H1 (cell line): ENCODE data around the gene LRP1-AS.

Experiments used
- CTCF ChIP-seq, 3 experiments: IDR thresholded peaks; 1 replicate in 2 of 3; 2 replicates in 1 of 3; pipeline versions ENCODE4 v1.5.1 to v1.6.1; 2011; ENCODE audit warnings: low read length in 3 of 3, mild to moderate bottlenecking in 3 of 3, inconsistent platforms in 2 of 3, low read depth in 1 of 3, moderate library complexity in 1 of 3; ENCODE audit not compliant: insufficient read depth in 1 of 3; ENCODE audit errors: control extremely low read depth in 1 of 3
- GABPA ChIP-seq: IDR thresholded peaks from 2 replicates; pipeline ENCODE4 v1.6.1; 2011; ENCODE audit warnings: mild to moderate bottlenecking, low read length, moderate library complexity, borderline replicate concordance; ENCODE audit not compliant: insufficient read depth
- JUND ChIP-seq: IDR thresholded peaks from 2 replicates; pipeline ENCODE4 v1.6.1; 2011; ENCODE audit warnings: mild to moderate bottlenecking, improper control_type of control experiment, low read length
- MAX ChIP-seq: IDR thresholded peaks from 2 replicates; pipeline ENCODE4 v1.6.1; 2012; ENCODE audit warnings: inconsistent platforms
- POLR2A ChIP-seq, 2 experiments: IDR thresholded peaks; 1 replicate in 1 of 2; 2 replicates in 1 of 2; pipeline ENCODE4 v1.6.1; 2011; ENCODE audit warnings: low read depth in 2 of 2, low read length in 2 of 2, mild to moderate bottlenecking in 2 of 2; ENCODE audit errors: control extremely low read depth in 1 of 2
- RAD21 ChIP-seq, 2 experiments: IDR thresholded peaks in 1 of 2; conservative IDR thresholded peaks in 1 of 2; 2 replicates each; pipeline ENCODE4 v1.6.1; 2011; ENCODE audit warnings: low read depth in 2 of 2, low read length in 2 of 2, improper control_type of control experiment in 1 of 2, inconsistent platforms in 1 of 2, mild to moderate bottlenecking in 1 of 2, moderate library complexity in 1 of 2
- YY1 ChIP-seq: IDR thresholded peaks from 2 replicates; pipeline ENCODE4 v1.6.1; 2011; ENCODE audit warnings: low read depth, mild to moderate bottlenecking, low read length

GRCh38 chr12:57104292-57104910, 43.0 kb downstream of the LRP1-AS start:
- TF ChIP-seq MAX (no peak), POLR2A (IDR thresholded peaks at IDR 0.05; ENCODE audit: control extremely low read depth in 1 of 2, low read depth in 2 of 2, low read length in 2 of 2) (no peak), RAD21 (IDR thresholded peaks at IDR 0.05 in 1 of 2, conservative IDR thresholded peaks at IDR 0.05 in 1 of 2; ENCODE audit: low read depth in 2 of 2, low read length in 2 of 2) (no peak), CTCF (IDR thresholded peaks at IDR 0.05; ENCODE audit: control extremely low read depth in 1 of 3, insufficient read depth in 1 of 3, low read depth in 1 of 3, low read length in 3 of 3) (no peak), GABPA (no peak), YY1 (no peak), JUND (no peak)
